SK-N-MC (cell line): ENCODE results near the gene HOXD8.

Experiments
- DNase-seq: peaks from one replicate; pipeline ENCODE4 v3.0.0-alpha.2; 2011; ENCODE audit warnings: low read depth, low spot score
- H3K27ac ChIP-seq: fragments of 200-600 bp; sonication (generic); 2 replicates; pipeline ENCODE4 v1.5.1; 2016; ENCODE audit warnings: mixed run types
- H3K36me3 ChIP-seq: fragments of 200-600 bp; sonication (generic); 2 replicates; pipeline ENCODE4 v1.6.1; 2017; ENCODE audit warnings: antibody characterized with exemption, low read length, mixed read lengths; ENCODE audit not compliant: insufficient read depth
- H3K4me3 ChIP-seq: fragments of 200-600 bp; sonication (generic); 2 replicates; pipeline ENCODE4 v1.5.1; 2016
- H3K9ac ChIP-seq: fragments of 200-600 bp; sonication (generic); 2 replicates; pipeline ENCODE4 v1.8.0; 2017; ENCODE audit warnings: mixed run types, mixed read lengths; ENCODE audit not compliant: insufficient read length
- H3K9me3 ChIP-seq: fragments of 200-600 bp; sonication (generic); 2 replicates; pipeline ENCODE4 v1.6.1; 2017; ENCODE audit warnings: low read depth, mild to moderate bottlenecking, antibody characterized with exemption, low read length, moderate library complexity, mixed read lengths
- EZH2 ChIP-seq: fragments of 200-600 bp; sonication (generic); IDR thresholded peaks from one replicate; pipeline ENCODE4 v1.6.1; 2017; ENCODE audit warnings: antibody characterized with exemption
- FOXP2 ChIP-seq: optimal IDR thresholded peaks from 2 replicates; pipeline ENCODE3; 2011; ENCODE audit warnings: mild to moderate bottlenecking, moderate library complexity; ENCODE audit not compliant: insufficient read depth; ENCODE audit errors: extremely low read length, control extremely low read depth
- POLR2AphosphoS5 ChIP-seq: IDR thresholded peaks from 2 replicates; pipeline ENCODE4 v1.6.1; 2012; ENCODE audit warnings: mild to moderate bottlenecking, low read depth, low read length, borderline replicate concordance

Gene HOXD8

GRCh38 chr2:176140513-176141317 is 11.2 kb downstream of the HOXD8 start:
- Histone ChIP-seq H3K4me3 (peak overlapping the region; percentile 73), H3K27ac (no peak overlapping the region), H3K36me3 (no peaks in the 10 kb centered on the region), H3K9me3 (no peaks in the 10 kb centered on the region), H3K9ac (peak overlapping the region; percentile 39)
- no peak for DNase-seq
- TF ChIP-seq FOXP2, result no peak
- no peak for TF ChIP-seq POLR2AphosphoS5
- TF ChIP-seq EZH2, result no peak

- no peak for DNase-seq
- H3K4me3 ChIP-seq, result no peak overlapping the region
- no peak for TF ChIP-seq EZH2
- TF ChIP-seq POLR2AphosphoS5, result no peak
- TF ChIP-seq FOXP2, result no peak
- no peak overlapping the region for H3K27ac ChIP-seq
- no peaks in the 10 kb centered on the region for H3K9me3 ChIP-seq
- no peak overlapping the region for H3K9ac ChIP-seq
- H3K36me3 ChIP-seq, result no peaks in the 10 kb centered on the region
These were observed 12.8 kb downstream of the HOXD8 start for GRCh38 chr2:176142281-176142680.

GRCh38 chr2:176145085-176145969 is 15.8 kb downstream of the HOXD8 start:
- Histone ChIP-seq H3K27ac (no peak overlapping the region), H3K4me3 (no peak overlapping the region; the same call in 1 of the 2 replicates), H3K9ac (no peak overlapping the region), H3K36me3 (no peaks in the 10 kb centered on the region), H3K9me3 (no peaks in the 10 kb centered on the region)
- no peak for TF ChIP-seq FOXP2
- TF ChIP-seq EZH2, result no peak
- no peak for TF ChIP-seq POLR2AphosphoS5
- DNase-seq, result no peak

GRCh38 chr2:176146101-176146500 is 16.6 kb downstream of the HOXD8 start:
- H3K27ac ChIP-seq, result no peak overlapping the region
- no peaks in the 10 kb centered on the region for H3K36me3 ChIP-seq
- no peaks in the 10 kb centered on the region for H3K9me3 ChIP-seq
- no peak for TF ChIP-seq POLR2AphosphoS5
- no peak for TF ChIP-seq EZH2
- no peak for TF ChIP-seq FOXP2
- DNase-seq, result no peak
- H3K4me3 ChIP-seq, result peak overlapping the region; percentile 15; the same call in 1 of the 2 replicates
- H3K9ac ChIP-seq, result no peak overlapping the region

- H3K27ac ChIP-seq, result no peak overlapping the region
- no peak for DNase-seq
- H3K9me3 ChIP-seq, result no peaks in the 10 kb centered on the region
- TF ChIP-seq FOXP2 (no peak), POLR2AphosphoS5 (no peak), EZH2 (no peak)
- no peaks in the 10 kb centered on the region for H3K36me3 ChIP-seq
- H3K4me3 ChIP-seq, result no peak overlapping the region
- no peak overlapping the region for H3K9ac ChIP-seq
These were observed 17.1 kb downstream of the HOXD8 start for GRCh38 chr2:176146645-176147044.

- no peak for DNase-seq
- H3K9ac ChIP-seq, result no peak overlapping the region
- H3K27ac ChIP-seq, result no peak overlapping the region
- no peaks in the 10 kb centered on the region; the same call in 1 of the 2 replicates for H3K36me3 ChIP-seq
- no peak for TF ChIP-seq FOXP2
- no peak for TF ChIP-seq POLR2AphosphoS5
- no peak for TF ChIP-seq EZH2
- no peak overlapping the region for H3K4me3 ChIP-seq
- H3K9me3 ChIP-seq, result no peaks in the 10 kb centered on the region
These were observed 17.8 kb downstream of the HOXD8 start for GRCh38 chr2:176147210-176147799.

- no peak for DNase-seq
- Histone ChIP-seq H3K9ac (no peak overlapping the region), H3K36me3 (peaks cover 5% of the 10 kb centered on the region; the same call in 1 of the 2 replicates), H3K4me3 (no peak overlapping the region), H3K27ac (no peak overlapping the region), H3K9me3 (no peaks in the 10 kb centered on the region)
- no peak for TF ChIP-seq POLR2AphosphoS5
- TF ChIP-seq EZH2, result no peak
- no peak for TF ChIP-seq FOXP2
These were observed 18.4 kb downstream of the HOXD8 start for GRCh38 chr2:176147800-176148496.

GRCh38 chr2:176148751-176149421 is 19.4 kb downstream of the HOXD8 start:
- DNase-seq, result no peak
- Histone ChIP-seq H3K9me3 (no peaks in the 10 kb centered on the region), H3K4me3 (no peak overlapping the region), H3K9ac (no peak overlapping the region), H3K27ac (no peak overlapping the region), H3K36me3 (peaks cover 5% of the 10 kb centered on the region; the same call in 1 of the 2 replicates)
- TF ChIP-seq POLR2AphosphoS5 (no peak), FOXP2 (no peak), EZH2 (no peak)
